ENCODE data around the gene SLIT1.

SLIT1 gene

DNA sequence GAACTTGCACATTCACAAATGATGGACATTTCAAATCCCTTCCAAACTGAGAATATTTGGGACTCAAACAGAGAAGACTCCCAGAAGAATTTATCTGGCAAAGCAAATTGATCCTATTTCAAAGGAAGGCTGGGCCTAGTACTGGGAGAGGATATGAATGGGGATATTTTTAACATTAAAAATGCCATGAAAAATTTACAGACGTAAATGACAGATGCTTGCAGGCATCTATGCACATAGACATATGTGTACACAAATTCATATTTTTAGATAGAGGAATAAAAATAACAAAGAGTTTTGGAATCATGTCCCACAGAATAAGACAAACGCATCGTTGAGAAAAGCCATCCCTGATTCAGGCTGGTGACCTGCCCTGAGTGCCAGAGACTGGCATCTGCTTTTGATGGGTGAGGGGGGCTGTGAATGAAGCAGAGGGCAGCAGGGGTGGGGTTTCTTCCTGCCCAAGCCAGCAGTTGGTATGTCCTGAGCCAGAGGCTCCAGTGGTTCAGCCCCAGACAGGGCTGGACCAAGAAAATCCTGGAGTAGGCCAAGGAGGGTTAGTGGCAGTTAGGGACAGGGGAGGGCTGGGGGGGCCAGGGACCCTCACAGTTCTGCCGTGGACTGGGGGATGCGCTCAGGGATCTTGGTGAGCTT lies 138.5 kb downstream of the SLIT1 start:
- TF ChIP-seq CTCF (conservative IDR thresholded peaks at IDR 0.05), result no peak
- no peak for TF ChIP-seq ZFX (IDR thresholded peaks at IDR 0.05)
- H3K27ac ChIP-seq, result no peak overlapping the region

DNA sequence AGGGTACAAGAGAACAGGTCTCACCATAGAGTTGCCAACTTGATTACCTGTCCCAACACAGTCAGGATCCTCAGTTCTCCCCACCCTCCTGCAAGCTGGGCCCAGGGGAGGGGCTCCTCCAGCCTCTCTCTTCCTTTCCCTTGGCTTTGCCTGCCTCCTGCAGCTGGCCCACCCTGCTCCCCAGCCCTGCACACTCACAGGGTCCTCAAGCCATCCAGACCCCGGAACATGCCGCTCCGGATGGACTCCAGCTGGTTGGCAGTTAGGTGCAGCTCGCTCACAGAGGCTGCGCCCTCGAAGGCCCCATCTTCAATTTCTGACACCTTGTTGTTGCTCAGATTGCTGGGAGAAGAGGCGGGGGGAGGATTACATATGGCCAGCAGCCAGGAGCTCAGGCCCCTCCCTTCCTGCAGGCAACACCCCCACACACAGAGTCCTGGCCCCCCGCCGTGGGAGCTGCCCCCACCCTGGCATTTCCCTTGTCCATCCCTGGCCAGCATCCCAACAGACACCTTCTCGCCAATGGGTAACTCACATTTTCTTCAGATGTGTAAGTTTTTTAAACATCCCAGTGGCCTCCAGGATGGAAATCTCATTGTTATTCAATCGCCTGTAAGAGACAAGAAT lies 139.2 kb downstream of the SLIT1 start:
- no peak for TF ChIP-seq ZFX (IDR thresholded peaks at IDR 0.05)
- no peak for TF ChIP-seq CTCF (conservative IDR thresholded peaks at IDR 0.05)
- no peak overlapping the region for H3K27ac ChIP-seq

- TF ChIP-seq ZFX (IDR thresholded peaks at IDR 0.05), result no peak
- no peak for TF ChIP-seq CTCF (conservative IDR thresholded peaks at IDR 0.05)
- no peak overlapping the region for H3K27ac ChIP-seq
Observed at GRCh38 chr10:97043563-97043855, 142.2 kb downstream of the SLIT1 start.

DNA sequence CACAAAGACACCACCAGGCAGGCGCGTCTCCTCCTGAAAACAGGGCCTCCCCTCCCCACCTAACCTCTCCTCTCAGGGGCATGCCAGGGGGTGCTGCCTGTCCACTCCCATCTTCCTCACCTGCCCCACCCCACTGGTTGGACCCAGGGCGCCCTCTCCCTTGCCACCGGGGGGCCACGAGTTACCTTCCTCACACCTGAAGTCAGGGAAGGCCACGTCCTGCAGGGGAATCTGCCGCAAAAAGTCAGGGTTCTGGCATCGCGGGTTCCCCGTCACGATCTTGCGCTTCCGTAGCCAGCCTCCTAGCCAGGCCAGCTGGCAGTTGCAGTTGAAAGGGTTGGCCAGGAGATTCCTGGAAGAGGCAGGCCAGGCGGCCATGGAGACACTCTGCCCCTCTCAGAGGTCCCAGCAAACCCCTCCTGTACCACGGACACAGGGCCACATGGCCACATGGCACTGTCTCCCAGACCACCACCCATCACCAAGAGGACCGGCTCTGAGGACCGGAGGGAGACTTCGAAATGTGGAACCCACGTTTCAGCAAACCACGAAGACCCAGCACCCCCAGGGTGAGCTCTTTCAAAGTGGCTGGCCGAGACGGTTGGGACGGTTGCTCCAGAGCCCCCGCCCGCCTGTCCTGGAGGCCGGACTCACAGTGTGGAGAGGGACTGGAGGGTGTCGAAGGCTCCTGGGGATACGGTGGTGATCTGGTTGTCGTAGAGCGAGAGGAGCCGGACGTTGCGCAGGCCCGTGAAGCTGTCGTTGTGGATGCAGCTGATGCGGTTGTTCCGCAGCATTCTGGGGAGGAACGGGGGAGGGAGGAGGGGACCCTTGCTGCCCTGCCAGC lies 142.8 kb downstream of the SLIT1 start:
- H3K27ac ChIP-seq, result no peak overlapping the region
- no peak for TF ChIP-seq ZFX (IDR thresholded peaks at IDR 0.05)
- no peak for TF ChIP-seq CTCF (conservative IDR thresholded peaks at IDR 0.05)

DNA sequence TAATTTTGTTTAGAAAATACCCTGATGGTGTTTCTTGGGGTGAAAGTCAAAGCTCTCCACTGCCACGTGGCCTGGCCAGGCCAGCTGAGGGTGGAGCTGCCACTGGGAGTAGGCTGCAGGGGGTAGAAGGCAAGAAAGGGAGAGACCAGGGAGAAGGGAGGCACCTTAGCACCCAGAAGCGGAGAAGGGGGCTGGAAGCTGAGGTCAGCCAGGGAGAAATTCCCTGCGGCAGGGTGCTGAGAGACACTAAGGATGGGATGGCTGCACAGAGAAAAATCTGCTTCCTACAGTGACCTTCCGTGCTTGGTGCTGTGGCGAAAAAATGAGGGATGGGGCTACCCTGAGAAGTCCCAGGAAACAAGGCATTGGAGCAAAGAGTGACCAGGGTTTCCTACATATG lies 143.7 kb downstream of the SLIT1 start:
- TF ChIP-seq CTCF (conservative IDR thresholded peaks at IDR 0.05) (no peak), ZFX (IDR thresholded peaks at IDR 0.05) (no peak)
- no peak overlapping the region for H3K27ac ChIP-seq

DNA sequence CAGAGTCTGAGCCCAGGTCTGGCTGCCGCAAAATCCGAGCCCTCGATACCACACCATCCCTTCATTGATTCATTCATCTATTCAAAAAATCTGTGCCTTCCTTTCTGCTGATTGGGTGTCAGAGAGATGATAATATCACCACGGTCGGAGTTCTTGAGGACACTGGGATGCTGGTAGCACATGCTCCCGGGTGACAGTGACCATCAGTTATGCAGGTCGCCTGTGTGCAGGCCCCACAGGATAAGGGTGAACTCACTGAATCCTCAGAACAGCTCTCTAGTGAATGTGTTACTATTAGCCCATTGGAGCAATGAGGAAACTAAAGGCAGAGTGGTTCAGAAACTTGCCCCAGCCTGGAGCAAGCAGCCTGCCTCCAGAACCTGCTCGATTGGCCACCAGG lies 145.1 kb downstream of the SLIT1 start:
- TF ChIP-seq CTCF (conservative IDR thresholded peaks at IDR 0.05) (no peak), ZFX (IDR thresholded peaks at IDR 0.05) (no peak)
- no peak overlapping the region for H3K27ac ChIP-seq

GRCh38 chr10:97040248-97040584 lies 145.5 kb downstream of the SLIT1 start:
- no peak overlapping the region for H3K27ac ChIP-seq
- TF ChIP-seq CTCF (conservative IDR thresholded peaks at IDR 0.05), result no peak
- TF ChIP-seq ZFX (IDR thresholded peaks at IDR 0.05), result no peak

Measured in C4-2B (cell line).